DOHH2 (cell line): ENCODE results near the gene ELOVL5.

Experiments
- H3F3A ChIP-seq: fragments of 200-600 bp; sonication (generic), shearing (Covaris generic); 2 replicates; pipeline ENCODE4 v1.6.0; 2016; ENCODE audit warnings: antibody characterized with exemption, mild to moderate bottlenecking; ENCODE audit not compliant: control insufficient read depth, insufficient read depth
- H3K27ac ChIP-seq: fragments of 200-600 bp; sonication (generic); 2 replicates; pipeline ENCODE4 v1.5.1; 2014; ENCODE audit warnings: low read depth, mild to moderate bottlenecking, low read length, moderate library complexity
- H3K27me3 ChIP-seq: fragments of 200-600 bp; sonication (generic); 2 replicates; pipeline ENCODE4 v1.6.1; 2014; ENCODE audit warnings: mild to moderate bottlenecking, low read length, mixed read lengths; ENCODE audit not compliant: control insufficient read depth
- H3K36me3 ChIP-seq: fragments of 200-600 bp; sonication (generic); 2 replicates; pipeline ENCODE4 v1.6.1; 2014; ENCODE audit warnings: mild to moderate bottlenecking, low read length, moderate library complexity, mixed read lengths; ENCODE audit not compliant: control insufficient read depth
- H3K4me1 ChIP-seq: fragments of 200-600 bp; sonication (generic); 2 replicates; pipeline ENCODE4 v1.6.1; 2014; ENCODE audit warnings: mild to moderate bottlenecking, low read length, mixed read lengths; ENCODE audit not compliant: control insufficient read depth
- H3K4me2 ChIP-seq: fragments of 200-600 bp; sonication (generic); 2 replicates; pipeline ENCODE4 v1.6.0; 2014; ENCODE audit warnings: mild to moderate bottlenecking, low read length, moderate library complexity
- H3K4me3 ChIP-seq: fragments of 200-600 bp; sonication (generic); 2 replicates; pipeline ENCODE4 v1.5.1; 2014; ENCODE audit warnings: mild to moderate bottlenecking, low read length, mixed read lengths
- H3K79me2 ChIP-seq: fragments of 200-600 bp; sonication (generic); 2 replicates; pipeline ENCODE4 v1.6.1; 2014; ENCODE audit warnings: mild to moderate bottlenecking, low read length, mixed read lengths; ENCODE audit not compliant: control insufficient read depth
- H3K9me2 ChIP-seq: fragments of 200-600 bp; sonication (generic); replicated peaks from 2 replicates; pipeline ENCODE4 v1.6.1; 2014; ENCODE audit warnings: mild to moderate bottlenecking, low read length, mixed read lengths; ENCODE audit not compliant: control insufficient read depth
- H3K9me3 ChIP-seq: fragments of 200-600 bp; sonication (generic); 2 replicates; pipeline ENCODE4 v1.6.1; 2014; ENCODE audit warnings: antibody characterized with exemption, low read length, mixed read lengths; ENCODE audit not compliant: control insufficient read depth, insufficient read depth
- H4K20me1 ChIP-seq: fragments of 200-600 bp; sonication (generic); 2 replicates; pipeline ENCODE4 v1.6.0; 2014; ENCODE audit warnings: low read depth, mild to moderate bottlenecking, antibody characterized with exemption, low read length, moderate library complexity; ENCODE audit not compliant: control insufficient read depth, insufficient read depth
- CTCF ChIP-seq: fragments of 200-600 bp; sonication (generic); IDR thresholded peaks from one replicate; pipeline ENCODE4 v1.5.1; 2014; ENCODE audit warnings: antibody characterized with exemption, mild to moderate bottlenecking, low read depth, low read length; ENCODE audit not compliant: poor library complexity, severe bottlenecking
- EZH2phosphoT487 ChIP-seq: fragments of 200-600 bp; sonication (generic); IDR thresholded peaks from 2 replicates; pipeline ENCODE4 v1.6.1; 2017; ENCODE audit warnings: borderline replicate concordance, mild to moderate bottlenecking, antibody characterized with exemption, low read length, moderate library complexity, mixed read lengths

ELOVL5 gene

DNA sequence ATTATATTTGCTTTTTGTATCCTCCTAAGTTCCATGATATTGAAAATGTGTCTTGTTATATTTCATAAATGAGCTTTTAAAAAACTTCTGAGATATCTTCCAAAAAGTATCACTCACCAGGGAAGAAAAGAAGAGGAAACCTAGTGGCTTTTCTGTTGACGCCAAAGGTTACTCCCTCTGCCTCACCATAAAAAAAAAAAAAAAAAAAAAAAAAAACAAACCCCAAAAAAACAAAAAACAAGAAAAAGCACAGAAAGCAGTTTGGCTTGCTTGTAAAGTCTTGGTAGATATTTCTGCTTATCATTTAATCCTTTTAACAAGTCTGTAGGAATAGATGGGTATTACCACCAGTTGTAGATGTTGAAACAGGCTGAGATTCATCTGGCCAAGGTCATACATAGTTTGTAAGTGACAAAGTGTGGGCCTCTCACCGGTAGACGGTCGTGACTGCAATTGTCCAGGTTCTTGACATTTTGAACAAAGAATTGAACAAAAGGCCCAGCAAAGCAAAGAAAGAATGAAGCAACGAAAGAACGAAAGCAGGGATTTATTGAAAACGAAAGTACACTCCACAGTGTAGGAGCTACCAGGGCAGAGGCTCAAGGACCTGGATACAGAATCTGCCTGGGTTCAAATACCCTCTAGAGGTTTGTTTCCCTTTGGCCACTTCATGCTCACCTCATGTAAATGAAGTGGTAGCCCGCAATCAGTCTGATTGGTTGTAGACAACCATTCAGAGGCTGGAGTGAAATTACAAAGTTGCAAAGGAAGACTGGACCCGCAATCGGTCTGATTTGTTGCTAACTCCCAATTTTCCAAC, 11.6 kb upstream of the ELOVL5 start:
- H3K27ac ChIP-seq, result peak overlapping the region; percentile 73
- H3K36me3 ChIP-seq, result no peaks in the 10 kb centered on the region
- peaks cover 40% of the 10 kb centered on the region for H3K4me1 ChIP-seq
- no peaks in the 10 kb centered on the region for H3K9me2 ChIP-seq
- no peaks in the 10 kb centered on the region for H3K79me2 ChIP-seq
- peak overlapping the region; percentile 89 for H3K4me2 ChIP-seq
- peak overlapping the region; percentile 77 for H3K4me3 ChIP-seq
- TF ChIP-seq CTCF (no peak), EZH2phosphoT487 (no peak)
- H3K27me3 ChIP-seq, result no peaks in the 10 kb centered on the region
- H4K20me1 ChIP-seq, result no peaks in the 10 kb centered on the region
- H3K9me3 ChIP-seq, result no peaks in the 10 kb centered on the region
- peaks cover 15% of the 10 kb centered on the region for H3F3A ChIP-seq

- H3K9me2 ChIP-seq, result no peaks in the 10 kb centered on the region
These were observed 11.0 kb upstream of the ELOVL5 start for GRCh38 chr6:53359843-53360092.

GRCh38 chr6:53359095-53359842, 10.5 kb upstream of the ELOVL5 start:
- H3K27me3 ChIP-seq, result 0 out of 2 replicates have a peak, but pooled peaks cover 3% of the 10 kb centered on the region
- TF ChIP-seq CTCF, result no peak
- no peak for TF ChIP-seq EZH2phosphoT487
- peak overlapping the region; percentile 73 for H3K27ac ChIP-seq
- H3K4me3 ChIP-seq, result peak overlapping the region; percentile 77
- no peaks in the 10 kb centered on the region for H3K79me2 ChIP-seq
- no peaks in the 10 kb centered on the region for H3K36me3 ChIP-seq
- H3K9me3 ChIP-seq, result no peaks in the 10 kb centered on the region
- H3F3A ChIP-seq, result peaks cover 17% of the 10 kb centered on the region
- H4K20me1 ChIP-seq, result no peaks in the 10 kb centered on the region
- peaks cover 43% of the 10 kb centered on the region for H3K4me1 ChIP-seq
- H3K4me2 ChIP-seq, result peak overlapping the region; percentile 89
- H3K9me2 ChIP-seq, result no peaks in the 10 kb centered on the region

More at GRCh38 chr6:53359843-53360092, 11.0 kb upstream of the ELOVL5 start:
- Histone ChIP-seq H3K36me3 (no peaks in the 10 kb centered on the region), H4K20me1 (no peaks in the 10 kb centered on the region), H3K79me2 (no peaks in the 10 kb centered on the region), H3K27me3 (0 out of 2 replicates have a peak, but pooled peaks cover under 1% of the 10 kb centered on the region), H3K4me2 (peak overlapping the region; percentile 89), H3K9me3 (no peaks in the 10 kb centered on the region), H3K27ac (peak overlapping the region; percentile 73), H3F3A (peaks cover 17% of the 10 kb centered on the region), H3K4me1 (peaks cover 40% of the 10 kb centered on the region), H3K4me3 (peak overlapping the region; percentile 77)
- no peak for TF ChIP-seq CTCF
- TF ChIP-seq EZH2phosphoT487, result no peak
